Suprapubic skin (tissue), 4 donors: Measurements from ENCODE around the gene ASIC5. TPM values are rescaled to one million over a fixed set of nuclear protein-coding genes. Genes with fewer than 3 reads are reported as not detected.

Experiments used
- DNase-seq, 2 donors: peaks; one replicate each; pipeline ENCODE4 v3.0.0-alpha.2; 2019; ENCODE audit warnings: low spot score in 2 of 2
- H3K27ac ChIP-seq: fragments of 200-600 bp; sonication (generic); one replicate; pipeline ENCODE4 v1.5.1; 2019
- H3K27me3 ChIP-seq: fragments of 200-600 bp; sonication (generic); one replicate; pipeline ENCODE4 v1.5.1; 2019
- H3K36me3 ChIP-seq: fragments of 200-600 bp; sonication (generic); one replicate; pipeline ENCODE4 v1.5.1; 2019
- H3K4me1 ChIP-seq: fragments of 200-600 bp; sonication (generic); one replicate; pipeline ENCODE4 v1.5.1; 2019
- H3K4me3 ChIP-seq: fragments of 200-600 bp; sonication (generic); one replicate; pipeline ENCODE4 v1.5.1; 2019; ENCODE audit warnings: mild to moderate bottlenecking
- H3K9me3 ChIP-seq: fragments of 200-600 bp; sonication (generic); one replicate; pipeline ENCODE4 v1.5.1; 2019
- CTCF ChIP-seq, 2 donors: fragments of 200-600 bp in 1 of 2; fragments of 450-650 bp in 1 of 2; sonication (generic) in 1 of 2; IDR thresholded peaks; one replicate each; pipeline ENCODE4 v1.5.1; 2016 to 2019; ENCODE audit warnings: antibody characterized with exemption in 2 of 2, mild to moderate bottlenecking in 1 of 2, moderate library complexity in 1 of 2
- EP300 ChIP-seq: sonication (generic); formaldehyde crosslinking; IDR thresholded peaks from one replicate; pipeline ENCODE4 v1.6.1; 2017; ENCODE audit warnings: antibody characterized with exemption
- POLR2A ChIP-seq, 2 donors: fragments of 450-650 bp; IDR thresholded peaks; one replicate each; pipeline ENCODE4 v1.6.1; 2017; ENCODE audit warnings: antibody characterized with exemption in 2 of 2, mild to moderate bottlenecking in 2 of 2, moderate library complexity in 2 of 2
- POLR2AphosphoS5 ChIP-seq, 3 donors: sonication (generic); formaldehyde crosslinking; IDR thresholded peaks; one replicate each; pipeline ENCODE4 v1.6.1; 2017; ENCODE audit warnings: antibody characterized with exemption in 3 of 3
- WGBS: methylation state at CpG from one replicate; pipeline ENCODE4 v1.1.5; 2018; 5-methylcytosine and 5-hydroxymethylcytosine counted together
- total RNA-seq, 4 donors: library from RNA; depleted of rRNA; stranded (reverse); fragments of >200 nt; gene quantifications; one replicate each; pipeline ENCODE4 v1.1.0, GENCODE V29; 2016

Gene ASIC5
- total RNA-seq, 4 donors from 2014 or later: not detected

- Histone ChIP-seq H3K27me3 (no peaks in the 10 kb centered on the region), H3K4me3 (no peak overlapping the region), H3K4me1 (no peaks in the 10 kb centered on the region), H3K36me3 (no peaks in the 10 kb centered on the region), H3K9me3 (no peaks in the 10 kb centered on the region), H3K27ac (no peak overlapping the region)
- TF ChIP-seq POLR2A (IDR thresholded peaks at IDR 0.05) (no peak), CTCF (IDR thresholded peaks at IDR 0.05) (no peak), POLR2AphosphoS5 (IDR thresholded peaks at IDR 0.05) (no peak), EP300 (no peak)
- DNase-seq: no peak
Observed at GRCh38 chr4:155832664-155833063, 33.4 kb downstream of the ASIC5 start.

- no peaks in the 10 kb centered on the region for H3K4me1 ChIP-seq
- DNase-seq: no peak
- 93% methylated on average over 3 of the region's 3 CpGs for WGBS
- TF ChIP-seq EP300 (no peak), POLR2A (IDR thresholded peaks at IDR 0.05) (no peak)
- H3K4me3 ChIP-seq: no peak overlapping the region
- no peaks in the 10 kb centered on the region for H3K9me3 ChIP-seq
- no peak overlapping the region for H3K27ac ChIP-seq
- H3K36me3 ChIP-seq: no peaks in the 10 kb centered on the region
- no peaks in the 10 kb centered on the region for H3K27me3 ChIP-seq
Observed at GRCh38 chr4:155828628-155829027, 37.4 kb downstream of the ASIC5 start.

GRCh38 chr4:155822572-155822971 is 43.5 kb downstream of the ASIC5 start:
- no peak for DNase-seq
- WGBS: 82% methylated on average over 3 of the region's 3 CpGs
- no peaks in the 10 kb centered on the region for H3K4me1 ChIP-seq
- no peaks in the 10 kb centered on the region for H3K27me3 ChIP-seq
- H3K4me3 ChIP-seq: no peak overlapping the region
- H3K9me3 ChIP-seq: no peaks in the 10 kb centered on the region
- H3K36me3 ChIP-seq: no peaks in the 10 kb centered on the region
- H3K27ac ChIP-seq: no peak overlapping the region
- no peak for TF ChIP-seq POLR2A (IDR thresholded peaks at IDR 0.05)
- no peak for TF ChIP-seq POLR2AphosphoS5 (IDR thresholded peaks at IDR 0.05)
- no peak for TF ChIP-seq EP300
- TF ChIP-seq CTCF (IDR thresholded peaks at IDR 0.05): no peak

- no peak for DNase-seq
- H3K9me3 ChIP-seq: no peaks in the 10 kb centered on the region
- no peaks in the 10 kb centered on the region for H3K4me1 ChIP-seq
- H3K27ac ChIP-seq: no peak overlapping the region
- H3K27me3 ChIP-seq: no peaks in the 10 kb centered on the region
- WGBS: 84% methylated on average over 4 of the region's 4 CpGs
- no peak overlapping the region for H3K4me3 ChIP-seq
- no peaks in the 10 kb centered on the region for H3K36me3 ChIP-seq
- TF ChIP-seq POLR2A (IDR thresholded peaks at IDR 0.05) (no peak), POLR2AphosphoS5 (IDR thresholded peaks at IDR 0.05) (no peak), EP300 (no peak), CTCF (IDR thresholded peaks at IDR 0.05) (no peak)
Observed at GRCh38 chr4:155820887-155821518, 45.1 kb downstream of the ASIC5 start.

GRCh38 chr4:155819066-155819465 is 47.0 kb downstream of the ASIC5 start:
- no peak for TF ChIP-seq CTCF (IDR thresholded peaks at IDR 0.05)
- TF ChIP-seq POLR2AphosphoS5 (IDR thresholded peaks at IDR 0.05): no peak
- TF ChIP-seq POLR2A (IDR thresholded peaks at IDR 0.05): no peak
- TF ChIP-seq EP300: no peak
- Histone ChIP-seq H3K27ac (no peak overlapping the region), H3K4me3 (no peak overlapping the region), H3K36me3 (no peaks in the 10 kb centered on the region), H3K4me1 (no peaks in the 10 kb centered on the region), H3K9me3 (no peaks in the 10 kb centered on the region), H3K27me3 (no peaks in the 10 kb centered on the region)
- WGBS: 33% methylated on average over 1 of the region's 1 CpG
- no peak for DNase-seq

GRCh38 chr4:155818639-155819038 is 47.4 kb downstream of the ASIC5 start:
- TF ChIP-seq EP300 (no peak), POLR2AphosphoS5 (IDR thresholded peaks at IDR 0.05) (no peak), POLR2A (IDR thresholded peaks at IDR 0.05) (no peak), CTCF (IDR thresholded peaks at IDR 0.05) (no peak)
- no peak for DNase-seq
- Histone ChIP-seq H3K36me3 (no peaks in the 10 kb centered on the region), H3K9me3 (no peaks in the 10 kb centered on the region), H3K27me3 (no peaks in the 10 kb centered on the region), H3K4me3 (no peak overlapping the region), H3K4me1 (no peaks in the 10 kb centered on the region), H3K27ac (no peak overlapping the region)
- WGBS: 90% methylated on average over 2 of the region's 2 CpGs
